KMS-11 (cell line): ENCODE results near the gene HAPLN2.

Experiments
- H2AFZ ChIP-seq: fragments of 200-600 bp; sonication (generic); 2 replicates; pipeline ENCODE4 v1.6.1; 2016; ENCODE audit warnings: antibody characterized with exemption, mixed run types, low read depth
- H3K27ac ChIP-seq: fragments of 200-600 bp; sonication (generic); 2 replicates; pipeline ENCODE4 v1.6.1; 2016; ENCODE audit warnings: mild to moderate bottlenecking, mixed run types
- H3K27me3 ChIP-seq: fragments of 200-600 bp; sonication (generic); 2 replicates; pipeline ENCODE4 v1.6.1; 2017; ENCODE audit warnings: mild to moderate bottlenecking, low read depth, mixed run types, moderate library complexity; ENCODE audit not compliant: insufficient read depth
- H3K36me3 ChIP-seq: fragments of 200-600 bp; sonication (generic); 2 replicates; pipeline ENCODE4 v1.6.1; 2017; ENCODE audit warnings: mild to moderate bottlenecking, mixed run types; ENCODE audit not compliant: insufficient read depth
- H3K4me1 ChIP-seq: fragments of 200-600 bp; sonication (generic); 2 replicates; pipeline ENCODE4 v1.6.1; 2016; ENCODE audit warnings: mild to moderate bottlenecking, low read depth, mixed run types; ENCODE audit not compliant: poor library complexity, severe bottlenecking
- H3K4me2 ChIP-seq: fragments of 200-600 bp; sonication (generic); 2 replicates; pipeline ENCODE4 v1.7.0; 2016; ENCODE audit warnings: mild to moderate bottlenecking, mixed run types
- H3K4me3 ChIP-seq: fragments of 200-600 bp; sonication (generic); IDR thresholded peaks from 2 replicates; pipeline ENCODE4 v1.6.1; 2017; ENCODE audit warnings: low read depth, low read length, mixed read lengths; ENCODE audit not compliant: insufficient read depth
- H3K79me2 ChIP-seq: fragments of 200-600 bp; sonication (generic); 2 replicates; pipeline ENCODE4 v1.6.1; 2016; ENCODE audit warnings: low read depth, mixed run types; ENCODE audit not compliant: insufficient read depth
- H3K9ac ChIP-seq: fragments of 200-600 bp; sonication (generic); 2 replicates; pipeline ENCODE4 v1.6.1; 2016; ENCODE audit warnings: mild to moderate bottlenecking, mixed run types
- H4K20me1 ChIP-seq: fragments of 200-600 bp; sonication (generic); 2 replicates; pipeline ENCODE4 v1.6.1; 2016; ENCODE audit warnings: mild to moderate bottlenecking, mixed run types; ENCODE audit not compliant: insufficient read depth
- CTCF ChIP-seq: fragments of 200-600 bp; sonication (generic); conservative IDR thresholded peaks from 2 replicates; pipeline ENCODE4 v1.6.1; 2017; ENCODE audit warnings: low read depth, mild to moderate bottlenecking, antibody characterized with exemption, low read length, moderate library complexity, mixed read lengths

The HAPLN2 gene

GRCh38 chr1:156654700-156655099, 35.5 kb downstream of the HAPLN2 start:
- no peak overlapping the region for H3K9ac ChIP-seq
- H3K4me2 ChIP-seq = no peak overlapping the region
- no peaks in the 10 kb centered on the region for H3K79me2 ChIP-seq
- no peaks in the 10 kb centered on the region for H3K36me3 ChIP-seq
- no peaks in the 10 kb centered on the region for H4K20me1 ChIP-seq
- no peak for TF ChIP-seq CTCF
- H3K27me3 ChIP-seq = peaks cover 93% of the 10 kb centered on the region
- no peak overlapping the region for H3K27ac ChIP-seq
- no peak overlapping the region for H3K4me3 ChIP-seq
- H3K4me1 ChIP-seq = peaks cover 17% of the 10 kb centered on the region
- no peak overlapping the region for H2AFZ ChIP-seq

GRCh38 chr1:156655151-156655903, 36.1 kb downstream of the HAPLN2 start:
- no peak overlapping the region for H3K27ac ChIP-seq
- no peak overlapping the region for H3K4me2 ChIP-seq
- peaks cover under 1% of the 10 kb centered on the region; the same call in 1 of the 2 replicates for H3K79me2 ChIP-seq
- no peaks in the 10 kb centered on the region for H4K20me1 ChIP-seq
- H3K4me3 ChIP-seq = no peak overlapping the region
- peaks cover 18% of the 10 kb centered on the region for H3K4me1 ChIP-seq
- no peak overlapping the region for H2AFZ ChIP-seq
- no peak overlapping the region for H3K9ac ChIP-seq
- H3K27me3 ChIP-seq = peaks cover 87% of the 10 kb centered on the region
- no peaks in the 10 kb centered on the region for H3K36me3 ChIP-seq
- TF ChIP-seq CTCF = no peak

GRCh38 chr1:156655904-156656516, 36.8 kb downstream of the HAPLN2 start:
- TF ChIP-seq CTCF = no peak
- H3K4me1 ChIP-seq = peaks cover 18% of the 10 kb centered on the region
- H3K9ac ChIP-seq = no peak overlapping the region
- H3K4me3 ChIP-seq = no peak overlapping the region
- no peak overlapping the region for H2AFZ ChIP-seq
- H3K36me3 ChIP-seq = no peaks in the 10 kb centered on the region
- H3K27ac ChIP-seq = no peak overlapping the region
- H3K79me2 ChIP-seq = peaks cover 7% of the 10 kb centered on the region; the same call in 1 of the 2 replicates
- H3K27me3 ChIP-seq = peaks cover 83% of the 10 kb centered on the region
- H4K20me1 ChIP-seq = no peaks in the 10 kb centered on the region
- no peak overlapping the region for H3K4me2 ChIP-seq

- Histone ChIP-seq H4K20me1 (no peaks in the 10 kb centered on the region), H3K4me2 (peak overlapping the region; percentile 17; the same call in 1 of the 2 replicates), H3K4me3 (no peak overlapping the region), H2AFZ (no peak overlapping the region), H3K27ac (no peak overlapping the region), H3K4me1 (peaks cover 26% of the 10 kb centered on the region), H3K36me3 (no peaks in the 10 kb centered on the region), H3K9ac (no peak overlapping the region), H3K79me2 (peaks cover 8% of the 10 kb centered on the region; the same call in 1 of the 2 replicates), H3K27me3 (peaks cover 83% of the 10 kb centered on the region)
- peak; percentile 100 for TF ChIP-seq CTCF
These were observed 37.9 kb downstream of the HAPLN2 start for GRCh38 chr1:156656806-156657740.
